Measurements from ENCODE around the gene GRIN2A. TPM values are rescaled to one million over a fixed set of nuclear protein-coding genes. Genes with fewer than 3 reads are reported as not detected.

GRIN2A gene
- total RNA-seq (1 to 10 TPM in 1 of 9 donors, under 1 TPM in 6, not detected in 2; 0.11 to 1.2 (median 0.38) TPM), polyA plus RNA-seq (under 1 TPM; 0.07 to 0.46 (median 0.08) TPM)
- long read RNA-seq, donor 1, result 0 reads
- long read RNA-seq, donor 2, result 0 reads
- long read RNA-seq, donor 3, result 0 reads
- long read RNA-seq, donor 4, result 0 reads
- long read RNA-seq, donor 5, result 0 reads
- long read RNA-seq, donor 6, result 0 reads
- long read RNA-seq, donor 7, result 0 reads
- long read RNA-seq, donor 8, result 0 reads
- long read RNA-seq, donor 9, result 0 reads
- long read RNA-seq, donor 10, result 0 reads

DNA sequence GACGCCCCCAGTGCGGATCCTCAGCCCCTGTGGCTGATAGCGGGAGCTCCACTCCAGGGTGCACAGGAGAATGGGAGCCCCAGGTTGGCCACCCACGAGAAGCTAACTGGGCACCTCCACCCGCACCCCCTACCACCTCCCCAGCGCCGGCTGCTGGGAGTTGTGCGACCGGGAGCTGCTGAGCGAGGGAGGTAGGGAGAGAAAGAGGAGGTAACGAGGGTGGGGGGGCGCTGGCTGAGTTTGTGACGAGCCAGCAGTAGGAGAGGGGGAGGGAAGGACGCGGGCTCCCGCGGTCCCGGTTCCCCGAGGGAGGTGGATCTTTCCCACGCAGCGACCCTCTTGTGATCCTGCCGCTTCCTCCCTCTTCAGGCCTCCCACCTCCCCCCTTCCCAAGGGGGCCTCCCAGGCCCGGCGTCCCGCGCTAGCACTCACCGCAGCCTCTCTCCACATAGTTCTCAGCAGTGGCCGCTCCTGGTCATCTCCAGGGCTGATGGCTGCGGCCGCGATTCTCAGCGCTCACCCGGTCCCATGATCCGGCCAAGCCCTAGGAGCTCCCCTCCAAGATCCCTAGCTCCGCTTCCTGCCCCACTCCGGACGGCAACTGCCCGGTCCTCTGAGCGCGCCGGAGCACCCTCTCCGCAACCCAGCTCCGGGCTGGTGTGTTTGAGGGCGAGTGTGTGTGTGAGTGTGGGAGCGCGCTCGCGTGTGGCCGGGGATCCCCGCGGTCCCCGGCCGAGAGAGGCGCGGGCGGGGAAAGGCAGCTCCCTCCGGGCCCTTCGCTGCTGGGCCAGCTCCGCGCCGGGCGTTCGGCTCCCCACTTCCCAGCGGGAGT lies at the start of gene GRIN2A:
Gene GRIN2A, minus strand, starts transcription at position 207 of the 832 bp plus-strand sequence. CDS start 2,017 bp downstream, outside the sequence.
- intact Hi-C loops (cut with DNase I), result loop anchor here in 1 of 2 donors (5.0 kb wide), 2 partner anchors 1020 to 1045 kb away; no protein-coding TSS in a partner anchor
- 0 to 2% (median 1%) methylated on average over 11 to 63 of the region's 64 CpGs for whole genome bisulfite sequencing, 4 donors
- Histone ChIP-seq H3K9me3 (replicated peaks in 1 of 3) (no peaks in the 10 kb centered on the region), H3K4me3 (peak within 1 kb of the TSS in 1 of 4 donors; percentile 34), H3K36me3 (replicated peaks in 1 of 2) (no peaks in the 10 kb centered on the region), H3K27ac (peak within 1 kb of the TSS in 1 of 5 donors; percentile 41), H3K4me1 (replicated peaks in 1 of 2) (no peaks in the 10 kb centered on the region), H3K27me3 (peaks cover 32% of the 10 kb centered on the region)
- no peak for TF ChIP-seq CTCF (IDR thresholded peaks at IDR 0.05)
- no peak for TF ChIP-seq POLR2A (IDR thresholded peaks at IDR 0.05)
- DNase-seq, result peak in 1 of 7 donors; percentile 16

DNA sequence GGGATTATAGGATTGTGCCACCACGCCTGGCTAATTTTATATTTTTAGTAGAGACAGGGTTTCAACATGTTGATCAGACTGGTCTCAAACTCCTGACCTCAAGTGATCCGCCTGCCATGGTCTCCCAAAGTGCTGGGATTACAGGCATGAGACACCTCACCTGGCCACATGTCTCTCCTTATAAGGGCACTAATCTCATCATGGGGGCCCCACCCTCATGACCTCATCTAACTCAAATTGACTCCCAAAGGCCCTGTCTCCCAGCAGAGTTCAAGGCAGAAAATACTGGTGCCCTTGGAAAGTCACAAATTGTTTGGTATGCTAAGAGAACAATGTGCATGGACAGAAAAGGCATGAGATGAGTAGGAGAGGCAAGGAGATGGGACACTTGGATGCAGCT lies 49.3 kb upstream of the GRIN2A start:
- no peak overlapping the region for H3K27ac ChIP-seq
- H3K4me1 ChIP-seq (replicated peaks in 1 of 2), result no peaks in the 10 kb centered on the region
- 64 to 91% (median 76%) methylated on average over 1 to 2 of the region's 2 CpGs for WGBS, 4 donors
- no peak for DNase-seq
- H3K27me3 ChIP-seq, result peaks cover 2% of the 10 kb centered on the region
- intact Hi-C loops (cut with DNase I), result no loop called here
- H3K9me3 ChIP-seq (replicated peaks in 1 of 3), result no peaks in the 10 kb centered on the region
- H3K36me3 ChIP-seq (replicated peaks in 1 of 2), result no peaks in the 10 kb centered on the region
- no peak overlapping the region for H3K4me3 ChIP-seq
- TF ChIP-seq POLR2A (IDR thresholded peaks at IDR 0.05) (no peak), CTCF (IDR thresholded peaks at IDR 0.05) (no peak)

- intact Hi-C loops (cut with DNase I), result no loop called here
- Histone ChIP-seq H3K27me3 (no peaks in the 10 kb centered on the region), H3K36me3 (replicated peaks in 1 of 2) (no peaks in the 10 kb centered on the region), H3K4me1 (replicated peaks in 1 of 2) (no peaks in the 10 kb centered on the region), H3K27ac (no peak overlapping the region), H3K4me3 (no peak overlapping the region), H3K9me3 (replicated peaks in 1 of 3) (no peaks in the 10 kb centered on the region)
- no peak for DNase-seq
- 13 to 29% (median 16%) methylated on average over 2 of the region's 2 CpGs for WGBS, 4 donors
- TF ChIP-seq CTCF (IDR thresholded peaks at IDR 0.05), result no peak
- no peak for TF ChIP-seq POLR2A (IDR thresholded peaks at IDR 0.05)
These were observed 46.6 kb upstream of the GRIN2A start for GRCh38 chr16:10228779-10229178.

- no peak overlapping the region for H3K4me3 ChIP-seq
- no peak for DNase-seq
- 36 to 67% (median 40%) methylated on average over 1 of the region's 1 CpG for WGBS, 4 donors
- H3K36me3 ChIP-seq (replicated peaks in 1 of 2), result no peaks in the 10 kb centered on the region
- intact Hi-C loops (cut with DNase I), result no loop called here
- H3K27ac ChIP-seq, result no peak overlapping the region
- H3K27me3 ChIP-seq, result no peaks in the 10 kb centered on the region
- H3K4me1 ChIP-seq (replicated peaks in 1 of 2), result no peaks in the 10 kb centered on the region
- H3K9me3 ChIP-seq (replicated peaks in 1 of 3), result no peaks in the 10 kb centered on the region
- TF ChIP-seq CTCF (IDR thresholded peaks at IDR 0.05), result no peak
- TF ChIP-seq POLR2A (IDR thresholded peaks at IDR 0.05), result no peak
These were observed 44.7 kb upstream of the GRIN2A start for GRCh38 chr16:10226987-10227306.

Measured in adrenal gland (tissue), 19 donors.